Suppressor macrophage treated with lipopolysaccharide for 1 hour (primary cell): ENCODE data around the gene ZNF266.

ENCODE experiments used
- DNase-seq, 3 donors: peaks; one replicate each; pipeline ENCODE4 v3.0.0-alpha.2; 2020 to 2022

Gene ZNF266

DNA sequence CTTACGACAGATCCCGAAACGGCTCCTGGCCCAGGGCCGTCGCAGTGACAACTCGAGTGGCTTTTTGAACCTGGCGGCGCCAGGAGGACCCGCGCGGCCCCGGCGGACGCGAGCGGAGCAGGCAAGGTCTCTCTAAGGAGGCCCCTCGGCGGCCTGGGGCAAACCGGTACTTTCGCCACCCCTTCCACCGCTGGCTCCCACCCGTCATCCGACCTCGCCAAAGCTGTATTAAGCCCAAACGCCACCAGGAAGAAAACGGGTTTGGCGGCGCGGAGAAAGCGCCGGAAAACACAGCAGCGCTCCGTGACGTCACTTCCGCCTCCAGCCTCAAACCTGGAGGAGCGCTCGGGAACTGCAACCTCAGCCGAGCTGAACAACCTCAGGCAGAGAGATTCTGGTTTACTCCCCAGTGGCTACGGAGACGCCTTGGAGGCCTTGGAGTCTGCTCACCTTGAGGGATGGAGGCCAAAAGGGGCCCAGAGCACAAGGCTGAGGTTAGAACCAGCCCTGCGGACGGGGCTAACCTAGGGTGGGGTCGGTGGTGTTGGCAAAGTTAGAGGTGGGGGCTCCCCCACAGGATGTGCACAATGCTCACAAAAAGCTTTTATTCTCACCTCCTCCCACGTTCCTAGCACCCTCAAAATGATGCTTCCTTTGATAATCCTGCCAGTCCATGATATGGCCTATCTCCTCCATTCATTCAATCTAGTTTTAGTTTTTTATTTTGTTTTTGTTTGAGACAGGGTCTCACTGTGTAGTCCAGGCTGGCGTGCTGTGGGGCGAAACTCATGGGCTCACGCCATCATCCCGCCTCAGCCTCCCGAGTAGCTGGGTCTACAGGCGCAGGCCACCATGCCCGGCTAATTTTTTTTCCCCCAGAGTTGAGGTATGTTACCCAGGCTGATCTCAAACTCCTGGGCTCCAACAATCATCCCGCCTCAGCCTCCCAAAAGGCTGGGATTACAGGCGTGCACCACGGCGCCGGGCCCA, at the start of gene ZNF266:
TSS of gene ZNF266 (minus strand) at position 295 of the 990 bp plus-strand sequence. CDS start 15,484 bp downstream, outside the sequence.
- DNase-seq, result peak; percentile 93 to 97 (median 96)

DNA sequence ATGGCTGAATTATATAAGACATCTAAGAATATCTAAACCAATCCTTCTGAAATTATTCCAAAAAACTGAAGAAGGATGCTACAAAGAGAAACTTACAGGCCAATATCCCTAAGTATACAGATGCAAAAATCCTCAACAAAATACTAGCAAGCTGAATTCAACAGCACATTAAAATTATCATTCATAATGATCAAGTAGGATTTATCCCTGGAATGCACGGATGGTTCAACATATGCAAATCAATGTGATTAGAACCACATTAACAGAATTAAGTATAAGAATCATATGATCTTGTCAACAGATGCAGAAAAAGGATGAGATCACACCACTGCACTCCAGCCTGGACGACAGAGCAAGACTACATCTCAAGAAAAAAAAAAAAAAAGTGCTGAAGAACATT, 49.8 kb upstream of the ZNF266 start:
- no peak for DNase-seq

DNA sequence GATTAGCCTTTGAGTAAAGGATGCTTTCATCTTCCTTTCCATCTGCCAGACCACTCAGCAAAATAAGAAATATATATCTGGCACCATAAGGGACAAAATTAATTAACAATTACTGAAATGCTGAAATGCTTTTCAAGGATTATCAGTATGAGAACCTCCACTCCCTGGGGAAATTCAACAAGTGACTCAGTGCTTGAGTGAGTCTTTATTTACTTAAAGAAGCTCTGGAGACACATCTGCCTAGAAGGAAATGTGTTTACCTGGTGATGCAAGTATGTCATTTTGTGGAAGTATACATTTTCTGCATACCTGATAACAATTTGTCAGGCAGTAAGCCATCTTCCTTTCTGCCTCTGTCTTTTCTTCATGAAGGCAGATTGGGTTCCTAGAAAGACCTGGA, 39.6 kb upstream of the ZNF266 start:
- DNase-seq, result no peak

DNA sequence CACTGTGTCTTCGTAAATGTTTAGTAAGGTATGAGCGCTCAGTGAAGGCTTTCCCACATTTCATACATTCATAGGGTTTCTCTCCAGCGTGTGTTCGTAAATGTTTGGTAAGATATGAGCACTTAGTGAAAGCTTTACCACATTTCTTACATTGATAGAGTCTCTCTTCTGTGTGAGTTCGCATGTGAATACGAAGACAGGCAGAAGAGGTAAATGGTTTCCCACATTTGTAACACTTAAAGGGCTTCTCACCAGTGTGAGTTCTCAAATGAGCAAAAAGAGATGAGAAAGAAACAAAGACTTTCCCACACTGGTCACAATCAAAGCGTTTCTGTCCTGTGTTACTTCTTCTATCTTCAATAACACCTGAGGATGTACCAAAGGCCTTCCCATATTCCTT, 31.8 kb upstream of the ZNF266 start:
- DNase-seq, result no peak

DNA sequence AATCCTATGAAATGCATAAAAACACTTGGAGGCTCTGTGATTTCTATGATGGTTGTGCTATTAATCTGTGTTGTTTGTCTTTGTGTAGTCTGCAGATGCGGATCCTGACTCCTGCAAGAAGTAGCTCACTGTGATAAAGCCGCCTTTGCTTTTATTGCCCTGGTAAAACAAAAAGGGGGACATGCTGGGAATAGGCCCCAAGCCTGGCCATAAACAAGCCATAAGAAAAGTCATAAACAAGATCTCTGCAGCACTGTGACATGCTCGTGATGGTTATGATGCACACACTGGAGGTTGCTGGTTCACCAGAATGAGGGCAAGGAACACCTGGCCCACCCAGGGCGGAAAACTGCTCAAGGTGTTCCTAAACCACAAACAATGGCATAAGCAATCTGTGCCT, 26.6 kb upstream of the ZNF266 start:
- DNase-seq, result no peak

DNA sequence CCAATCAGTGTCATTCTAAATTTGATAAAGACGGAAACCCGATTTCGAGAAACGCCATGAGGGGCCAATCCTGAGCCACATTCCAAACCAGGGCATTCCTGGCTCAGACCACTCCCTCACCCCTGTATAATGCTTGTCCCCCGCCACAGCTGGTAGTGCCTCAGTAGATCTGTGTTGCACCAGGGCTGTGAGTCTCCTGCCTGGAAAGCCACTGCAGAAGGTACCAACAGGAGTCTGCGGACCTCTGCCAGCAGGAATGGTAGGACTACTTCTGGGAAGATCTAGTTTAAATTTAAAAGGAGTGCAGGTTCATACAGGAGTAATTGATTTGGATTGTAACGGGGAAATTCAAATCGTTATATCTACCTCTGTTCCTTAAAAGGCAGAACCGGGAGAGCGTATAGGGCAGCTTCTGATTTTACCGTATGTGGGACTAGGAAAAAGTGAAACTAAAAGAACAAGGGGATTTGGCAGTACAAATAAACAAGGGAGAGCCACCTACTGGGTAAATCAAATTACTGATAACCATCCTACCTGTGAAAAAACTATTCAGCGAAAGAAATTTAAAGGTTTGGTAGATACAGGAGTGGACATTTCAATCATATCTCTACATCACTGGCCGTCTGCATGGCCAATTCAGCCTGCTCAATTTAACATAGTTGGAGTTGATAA, 20.8 kb upstream of the ZNF266 start:
- DNase-seq, result no peak

DNA sequence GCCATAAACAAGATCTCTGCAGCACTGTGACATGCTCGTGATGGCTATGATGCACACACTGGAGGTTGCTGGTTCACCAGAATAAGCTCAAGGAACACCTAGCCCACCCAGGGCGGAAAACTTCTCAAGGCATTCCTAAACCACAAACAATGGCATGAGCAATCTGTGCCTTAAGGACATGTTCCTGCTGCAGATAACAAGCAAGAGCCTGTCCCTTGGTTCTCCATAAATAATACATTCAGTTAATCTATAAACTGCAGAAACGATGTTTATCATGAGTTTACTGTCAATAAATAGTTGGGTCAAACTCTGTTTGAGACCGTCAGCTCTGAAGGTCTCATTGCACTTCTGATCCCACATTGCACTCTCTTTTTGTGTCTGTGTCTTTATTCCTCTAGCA, 18.6 kb upstream of the ZNF266 start:
- DNase-seq, result no peak

DNA sequence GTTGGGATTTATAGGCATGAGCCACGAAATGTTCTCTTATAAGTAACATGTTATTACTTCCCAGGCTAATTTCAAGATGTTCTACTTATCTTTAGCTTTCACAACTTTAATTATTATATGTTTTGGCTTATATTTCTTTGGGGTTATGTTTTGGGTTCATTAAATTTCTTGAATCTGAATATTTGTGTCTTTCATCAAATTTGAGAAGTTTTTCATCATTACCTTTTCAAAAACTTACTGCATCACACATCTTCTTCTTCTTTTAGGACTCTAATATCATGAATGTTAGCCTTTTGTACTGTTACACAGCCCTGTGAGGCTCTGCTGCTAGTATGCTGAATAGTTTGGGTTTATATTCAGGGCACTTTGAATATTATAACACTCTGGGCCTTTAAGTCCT, 9.7 kb upstream of the ZNF266 start:
- DNase-seq, result no peak

GRCh38 chr19:9436358-9436757, 985 bp upstream of the ZNF266 start:
- no peak for DNase-seq

DNA sequence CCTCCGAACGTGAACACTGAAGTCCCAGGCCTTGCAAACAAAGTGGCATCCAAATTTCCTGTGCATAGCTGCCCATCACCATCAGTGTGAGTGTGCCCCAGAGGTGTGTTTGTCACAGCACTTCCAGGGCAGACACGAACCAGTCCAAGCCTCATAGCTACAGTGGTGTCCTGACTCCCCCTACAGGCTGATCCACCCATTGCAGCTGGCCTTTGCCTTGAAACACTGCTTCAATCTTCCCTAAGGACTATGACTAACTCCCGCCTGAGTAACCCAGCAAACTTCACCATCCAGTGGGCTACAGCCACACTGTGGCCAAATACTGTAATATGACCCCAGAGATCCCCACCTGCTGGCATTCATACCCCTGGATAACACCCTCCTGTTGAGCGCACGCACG, 3.9 kb downstream of the ZNF266 start:
- peak; percentile 17 to 55 (median 30) for DNase-seq

- no peak for DNase-seq
These were observed 4.9 kb downstream of the ZNF266 start for GRCh38 chr19:9430444-9430843.

- no peak for DNase-seq
These were observed 7.4 kb downstream of the ZNF266 start for GRCh38 chr19:9427941-9428340.

DNA sequence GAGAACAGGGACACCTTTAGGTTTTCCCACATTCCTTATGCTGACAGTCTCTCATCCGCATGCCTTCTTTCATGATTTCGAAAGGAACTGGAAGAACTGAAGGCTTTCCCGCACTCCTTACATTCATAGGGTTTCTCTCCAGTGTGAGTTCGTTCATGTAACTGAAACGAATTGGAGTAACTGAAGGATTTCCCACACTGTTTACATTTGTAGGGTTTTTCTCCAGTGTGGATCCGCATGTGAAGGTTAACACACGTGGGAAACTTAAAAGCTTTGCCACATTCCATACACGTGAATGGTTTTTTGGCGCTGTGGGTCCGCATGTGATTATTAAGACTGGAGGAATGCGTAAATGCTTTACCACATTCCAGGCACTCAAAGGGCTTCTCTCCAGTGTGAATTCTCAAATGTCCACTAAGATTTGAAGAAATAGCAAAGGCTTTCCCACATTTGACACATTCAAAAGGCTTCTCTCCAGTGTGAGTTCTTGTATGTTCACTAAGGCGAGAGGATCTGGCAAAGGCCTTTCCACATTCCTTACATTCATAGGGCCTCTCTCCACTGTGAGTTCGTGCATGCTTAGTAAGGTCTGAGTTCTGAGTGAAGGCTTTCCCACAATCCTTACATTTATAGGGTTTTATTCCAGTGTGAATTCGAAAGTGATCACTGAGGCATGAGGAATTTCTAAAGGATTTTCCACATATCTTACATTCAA, 22.0 kb downstream of the ZNF266 start:
- no peak for DNase-seq

- DNase-seq, result no peak
These were observed 27.5 kb downstream of the ZNF266 start for GRCh38 chr19:9407827-9408226.

- peak in 2 of 3 donors; percentile 28 for DNase-seq
These were observed 28.5 kb downstream of the ZNF266 start for GRCh38 chr19:9406798-9407352.

GRCh38 chr19:9381361-9381785, 54.0 kb downstream of the ZNF266 start:
- DNase-seq, result no peak

DNA sequence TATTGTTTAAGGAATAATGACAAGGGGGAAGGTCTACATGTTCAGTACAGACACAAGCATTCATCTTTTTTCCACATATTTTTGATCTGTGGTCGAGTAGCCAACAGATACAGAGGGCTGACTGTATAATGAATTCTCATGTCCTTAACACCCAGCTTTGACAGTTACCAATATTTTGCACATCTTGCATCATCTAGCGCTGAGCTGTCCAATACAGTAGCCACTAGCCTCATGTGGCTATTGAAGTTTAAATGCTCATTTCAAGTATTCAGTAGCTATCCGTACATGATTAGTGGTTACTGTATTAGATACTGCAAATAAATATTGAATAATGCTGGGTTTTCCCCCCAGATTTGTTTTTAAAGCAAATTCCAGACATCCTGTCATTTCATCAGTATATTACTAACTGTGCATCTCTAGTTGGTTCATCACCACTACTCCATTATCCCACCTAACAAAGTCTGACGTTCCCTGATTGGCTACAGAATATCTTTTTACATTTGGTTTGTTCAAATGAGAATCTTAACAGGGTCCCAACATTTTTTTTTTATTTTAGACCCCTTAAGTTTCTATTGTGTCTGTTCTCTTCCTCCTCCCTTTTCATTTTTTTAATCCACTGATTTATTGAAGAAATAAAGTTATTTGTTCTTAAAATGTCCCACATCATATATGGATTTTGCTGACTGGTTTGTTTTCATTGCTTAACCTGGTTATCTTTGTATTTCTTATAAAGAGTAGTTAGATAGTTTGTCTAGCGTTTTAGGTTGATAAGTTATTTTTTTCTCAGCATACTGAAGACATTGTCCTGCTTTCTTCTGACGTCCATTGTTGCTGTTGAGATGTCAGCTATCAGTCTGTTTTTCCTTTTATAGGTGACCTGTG, 64.4 kb downstream of the ZNF266 start:
- no peak for DNase-seq

GRCh38 chr19:9362905-9363304, 72.5 kb downstream of the ZNF266 start, which contains the start of gene ZNF177:
TSS of gene ZNF177 (plus strand) at chr19:9363013. CDS start at chr19:9378312, 15,299 bp downstream.
- DNase-seq, result no peak
